Naive thymus-derived CD4-positive, alpha-beta T cell (primary cell): Measurements from ENCODE around the gene DCUN1D1. TPM values are rescaled to one million over a fixed set of nuclear protein-coding genes. Genes with fewer than 3 reads are reported as not detected.
"Not testable (repeated sequence)": the region's sequence is repeated elsewhere in the genome, so short reads cannot be mapped to it uniquely, and the experiment has no call there.

Source experiments
- ATAC-seq: fragments of 150-1000 bp; cut with Tn5 transposase; 2 replicates; pipeline ENCODE4 v1.10.0; 2021; ENCODE audit warnings: mild to moderate bottlenecking, moderate library complexity
- CTCF ChIA-PET: fragments of 350-600 bp; sonication (Branson Sonifier 250); formaldehyde crosslinking; loops from one replicate; lab custom pipeline; 2021; ENCODE audit warnings: antibody characterized with exemption; lab: Charles Lee
- POLR2A ChIA-PET: fragments of 350-600 bp; sonication (Branson Sonifier 250); formaldehyde crosslinking; loops from one replicate; lab custom pipeline; 2021; ENCODE audit warnings: antibody characterized with exemption, inconsistent platforms; lab: Charles Lee
- DNase-seq, 9 donors: peaks; one replicate each; pipeline versions ENCODE4 v3.0.0 to v3.0.0-alpha.2; 2020 to 2022; ENCODE audit warnings: mixed read lengths in 1 of 9
- H3K27ac ChIP-seq: one replicate; pipeline ENCODE4 v1.7.0; 2013; ENCODE audit warnings: mild to moderate bottlenecking, low read depth, low read length, moderate library complexity
- H3K27me3 ChIP-seq, 2 donors: one replicate each; pipeline ENCODE4 v1.7.0; 2013; ENCODE audit warnings: low read length in 2 of 2, mild to moderate bottlenecking in 2 of 2, moderate library complexity in 2 of 2; ENCODE audit not compliant: control insufficient read depth in 2 of 2, insufficient read depth in 2 of 2
- H3K36me3 ChIP-seq, 3 experiments: 1 replicate in 2 of 3; 2 replicates in 1 of 3; pipeline ENCODE4 v1.7.0; 2013; ENCODE audit warnings: low read length in 3 of 3, mild to moderate bottlenecking in 3 of 3, moderate library complexity in 1 of 3; ENCODE audit not compliant: insufficient read depth in 3 of 3, control insufficient read depth in 2 of 3
- H3K4me1 ChIP-seq, 2 donors: one replicate each; pipeline ENCODE4 v1.7.0; 2013; ENCODE audit warnings: low read length in 2 of 2, mild to moderate bottlenecking in 2 of 2, moderate library complexity in 1 of 2; ENCODE audit not compliant: control insufficient read depth in 2 of 2, insufficient read depth in 2 of 2
- H3K4me3 ChIP-seq: 2 replicates; pipeline ENCODE4 v1.7.0; 2013; ENCODE audit warnings: mild to moderate bottlenecking, low read length
- H3K9me3 ChIP-seq, 3 experiments: 1 replicate in 2 of 3; 2 replicates in 1 of 3; pipeline ENCODE4 v1.7.0; 2013; ENCODE audit warnings: low read length in 3 of 3; ENCODE audit not compliant: control insufficient read depth in 2 of 3
- H3K27ac Mint-ChIP-seq, 9 donors: one replicate each; pipeline ENCODE4 v1.8.0; 2020 to 2022; ENCODE audit warnings: mixed read lengths in 9 of 9, mild to moderate bottlenecking in 8 of 9, moderate library complexity in 5 of 9, inconsistent platforms in 2 of 9
- H3K27me3 Mint-ChIP-seq, 5 donors: one replicate each; pipeline ENCODE4 v1.8.0; 2021 to 2022; ENCODE audit warnings: mixed read lengths in 5 of 5, mild to moderate bottlenecking in 1 of 5
- H3K36me3 Mint-ChIP-seq, 5 donors: one replicate each; pipeline ENCODE4 v1.8.0; 2020 to 2022; ENCODE audit warnings: mixed read lengths in 5 of 5, mild to moderate bottlenecking in 3 of 5, inconsistent platforms in 1 of 5
- H3K4me1 Mint-ChIP-seq, 7 donors: one replicate each; pipeline ENCODE4 v1.8.0; 2020 to 2022; ENCODE audit warnings: mixed read lengths in 7 of 7, mild to moderate bottlenecking in 3 of 7, inconsistent platforms in 1 of 7
- H3K4me3 Mint-ChIP-seq, 10 donors: one replicate each; pipeline ENCODE4 v1.8.0; 2020 to 2022; ENCODE audit warnings: mild to moderate bottlenecking in 10 of 10, mixed read lengths in 10 of 10, moderate library complexity in 6 of 10, inconsistent platforms in 2 of 10
- H3K9me3 Mint-ChIP-seq, 11 donors: one replicate each; pipeline ENCODE4 v1.8.0; 2020 to 2022; ENCODE audit warnings: mixed read lengths in 11 of 11, mild to moderate bottlenecking in 4 of 11, inconsistent platforms in 1 of 11, moderate library complexity in 1 of 11
- intact Hi-C, 2 donors: fragments of 100-400 bp; cut with micrococcal nuclease; formaldehyde crosslinking; loops; one replicate each; pipeline ENCODE4 v1.15.1; 2023
- polyA plus RNA-seq, 2 donors: library from polyadenylated mRNA; unstranded; fragments of 300-500 nt; fragmentation: Illumina TruSeq; gene quantifications; one replicate each; pipeline ENCODE4 v1.2.3, GENCODE V29; 2021
- total RNA-seq, 6 experiments: library from RNA in 5 of 6; stranded (reverse) in 5 of 6; gene quantifications; 1 replicate in 5 of 6; 2 replicates in 1 of 6; pipeline ENCODE4 v1.2.3 and lab custom pipeline; 2021 to 2026

The DCUN1D1 gene
- total and polyA plus RNA-seq, 7 experiments from 2014 or later = 22.2 to 53.0 (median 31.1) TPM

DNA sequence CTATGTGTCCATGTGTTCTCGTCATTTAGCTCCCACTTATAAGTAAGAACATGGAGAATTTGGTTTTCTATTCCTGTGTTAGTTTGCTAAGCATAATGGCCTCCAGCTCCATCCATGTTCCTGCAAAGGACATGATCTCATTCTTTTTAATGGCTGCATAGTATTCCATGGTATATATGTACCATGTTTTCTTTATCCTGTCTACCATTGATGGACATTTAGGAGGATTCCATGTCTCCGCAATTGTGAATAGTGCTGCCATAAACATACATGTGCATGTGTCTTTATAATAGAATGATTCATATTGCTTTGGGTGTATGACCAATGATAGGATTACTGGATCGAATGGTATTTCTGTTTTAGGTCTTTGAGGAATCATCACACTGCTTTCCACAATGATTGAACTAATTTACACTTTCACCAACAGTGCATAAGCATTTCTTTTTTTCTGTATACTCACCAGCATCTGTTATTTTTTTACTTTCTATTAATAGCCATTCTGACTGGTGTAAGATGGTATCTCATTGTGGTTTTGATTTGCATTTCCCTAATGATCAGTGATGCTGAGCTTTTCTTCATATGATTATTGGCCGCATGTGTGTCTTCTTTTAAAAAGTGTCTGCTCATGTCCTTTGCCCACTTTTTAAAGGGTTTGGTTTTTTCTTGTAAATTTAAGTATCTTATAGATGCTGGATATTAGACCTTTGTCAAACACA, 13.3 kb upstream of the DCUN1D1 start:
- peaks cover 0 to 12% (median 2%) of the 10 kb centered on the region in 5 donors for H3K36me3 Mint-ChIP-seq
- H3K4me3 Mint-ChIP-seq, DNase-seq, H3K36me3 ChIP-seq, intact Hi-C loops, POLR2A ChIA-PET, CTCF ChIA-PET, H3K27ac Mint-ChIP-seq, H3K4me1 ChIP-seq, H3K4me3 ChIP-seq, ATAC-seq, H3K9me3 ChIP-seq, H3K27ac ChIP-seq, H3K4me1 Mint-ChIP-seq, H3K27me3 ChIP-seq: not testable (repeated sequence)
- peaks cover 4 to 45% (median 14%) of the 10 kb centered on the region in 11 donors for H3K9me3 Mint-ChIP-seq
- peaks cover 0 to 18% (median 0%) of the 10 kb centered on the region in 5 donors for H3K27me3 Mint-ChIP-seq

DNA sequence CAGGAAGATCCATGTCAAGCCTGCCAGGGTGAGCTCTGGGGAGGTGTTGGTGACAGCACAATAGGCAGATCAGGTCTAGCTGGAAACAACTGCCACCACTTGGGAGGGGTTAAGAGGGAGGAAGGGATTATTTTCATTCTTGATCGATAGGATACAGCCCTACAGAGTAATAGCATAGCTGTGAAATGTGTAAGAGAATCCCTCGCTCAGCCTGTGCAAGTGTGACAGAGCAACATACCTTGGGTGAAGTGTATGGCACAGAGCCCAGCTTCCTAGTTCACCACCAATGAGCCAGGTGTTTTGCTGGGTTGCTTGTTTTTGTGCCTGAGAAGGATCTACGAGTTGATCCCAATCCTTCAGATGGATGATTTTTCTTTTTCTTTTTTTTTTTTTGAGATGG, 9.2 kb upstream of the DCUN1D1 start:
- ChIA-PET CTCF (interaction anchor here (0.6 kb wide), 1 partner anchor 21 kb away, joined by 4 read pairs; no protein-coding TSS in a partner anchor), POLR2A (no interaction called here)
- H3K27ac Mint-ChIP-seq = no peak overlapping the region
- Histone ChIP-seq H3K36me3 (no peaks in the 10 kb centered on the region), H3K9me3 (no peaks in the 10 kb centered on the region), H3K27ac (no peak overlapping the region), H3K4me3 (no peak overlapping the region), H3K4me1 (no peaks in the 10 kb centered on the region), H3K27me3 (no peaks in the 10 kb centered on the region)
- H3K9me3 Mint-ChIP-seq = peaks cover 0 to 13% (median 8%) of the 10 kb centered on the region in 11 donors
- no peak for DNase-seq
- ATAC-seq = no peak
- no peak overlapping the region for H3K4me3 Mint-ChIP-seq
- H3K27me3 Mint-ChIP-seq = peaks cover 0 to 4% (median 0%) of the 10 kb centered on the region in 5 donors
- H3K4me1 Mint-ChIP-seq = no peaks in the 10 kb centered on the region
- H3K36me3 Mint-ChIP-seq = peaks cover 0 to 4% (median 2%) of the 10 kb centered on the region in 5 donors
- intact Hi-C loops = no loop called here

DNA sequence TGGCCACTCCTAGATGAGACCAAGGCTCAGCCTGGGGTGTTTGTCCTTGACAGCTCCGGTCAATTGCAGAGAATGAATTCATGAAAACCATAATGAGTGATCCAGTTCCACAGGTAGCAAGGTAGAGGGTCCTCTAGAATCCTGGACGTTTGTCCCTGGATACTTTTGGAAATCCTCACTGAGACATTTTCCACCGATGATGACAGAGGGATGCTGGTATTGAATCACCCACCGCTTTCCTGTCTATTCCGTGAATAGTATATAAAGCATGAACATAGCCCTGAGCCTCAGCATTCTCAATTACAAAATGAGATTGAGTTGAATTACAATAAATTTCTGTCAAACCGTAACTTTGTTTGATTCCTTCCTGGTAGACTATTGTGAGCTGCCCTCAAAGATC, 5.7 kb upstream of the DCUN1D1 start:
- no peaks in the 10 kb centered on the region for H3K36me3 ChIP-seq
- H3K27ac Mint-ChIP-seq = no peak overlapping the region
- no peak overlapping the region for H3K4me3 ChIP-seq
- H3K4me1 Mint-ChIP-seq = peaks cover 0 to 6% (median 5%) of the 10 kb centered on the region in 7 donors
- ChIA-PET CTCF (no interaction called here), POLR2A (no interaction called here)
- H3K4me1 ChIP-seq = peaks cover 4 to 5% of the 10 kb centered on the region in 2 donors
- H3K27me3 Mint-ChIP-seq = no peaks in the 10 kb centered on the region
- intact Hi-C loops = no loop called here
- H3K27ac ChIP-seq = no peak overlapping the region
- ATAC-seq (no peak), DNase-seq (no peak)
- no peaks in the 10 kb centered on the region for H3K27me3 ChIP-seq
- H3K36me3 Mint-ChIP-seq = no peaks in the 10 kb centered on the region
- H3K9me3 Mint-ChIP-seq = peaks cover 0 to 1% (median 0%) of the 10 kb centered on the region in 11 donors
- no peaks in the 10 kb centered on the region for H3K9me3 ChIP-seq
- H3K4me3 Mint-ChIP-seq = no peak overlapping the region

DNA sequence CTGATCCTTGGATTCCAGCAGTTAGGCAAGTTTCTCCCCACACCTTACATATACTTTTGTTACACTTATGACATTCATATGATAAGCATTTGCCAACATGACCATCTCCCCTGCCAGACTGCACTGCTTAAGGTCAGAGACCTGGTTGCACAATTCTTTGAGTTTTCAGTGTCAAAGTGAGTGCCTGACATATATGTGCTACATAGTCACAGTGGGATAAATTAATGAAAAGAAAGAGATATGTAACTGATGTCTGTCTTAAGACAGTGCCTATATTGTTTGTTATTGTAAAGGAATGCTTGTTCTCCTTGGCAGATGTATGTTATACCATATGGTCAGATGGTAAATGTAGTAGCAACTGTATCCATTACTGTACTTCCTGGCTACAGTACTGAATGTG, 3.5 kb upstream of the DCUN1D1 start:
- POLR2A ChIA-PET = no interaction called here
- no peak for ATAC-seq
- peaks cover 9 to 17% (median 16%) of the 10 kb centered on the region in 7 donors for H3K4me1 Mint-ChIP-seq
- Histone ChIP-seq H3K27ac (no peak overlapping the region), H3K36me3 (peaks cover 0 to 3% (median 0%) of the 10 kb centered on the region in 3 experiments), H3K9me3 (no peaks in the 10 kb centered on the region), H3K4me3 (no peak overlapping the region), H3K27me3 (no peaks in the 10 kb centered on the region), H3K4me1 (peaks cover 10 to 15% of the 10 kb centered on the region in 2 donors)
- H3K36me3 Mint-ChIP-seq = no peaks in the 10 kb centered on the region
- intact Hi-C loops = loop anchor here in 1 of 2 donors (5.0 kb wide), 1 partner anchor 37 kb away; no protein-coding TSS in a partner anchor
- no peak for DNase-seq
- H3K27me3 Mint-ChIP-seq = no peaks in the 10 kb centered on the region
- CTCF ChIA-PET = no interaction called here
- H3K9me3 Mint-ChIP-seq = peaks cover 0 to 1% (median 0%) of the 10 kb centered on the region in 11 donors
- H3K27ac Mint-ChIP-seq = no peak overlapping the region
- H3K4me3 Mint-ChIP-seq = no peak overlapping the region

DNA sequence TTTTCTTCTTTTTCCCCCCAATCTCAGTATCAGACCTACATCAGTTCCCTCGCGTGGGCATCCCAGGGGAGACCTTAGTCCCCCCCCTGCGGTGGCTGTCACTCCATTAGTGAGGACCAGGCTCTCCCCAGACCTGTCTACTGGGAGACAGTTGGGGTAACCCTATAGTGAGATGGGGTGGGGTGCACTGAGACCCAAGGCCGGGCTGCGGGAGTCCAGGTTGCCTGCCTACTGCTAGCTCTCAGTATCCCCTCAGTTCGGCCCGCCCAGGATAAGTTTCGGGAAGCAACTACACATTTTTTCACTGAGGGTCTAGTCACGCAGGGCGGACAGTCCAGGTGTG, 671 bp upstream of the DCUN1D1 start:
- Mint-ChIP-seq H3K9me3 (no peaks in the 10 kb centered on the region), H3K27ac (peak overlapping the region in 7 of 9 donors; percentile 63 to 94 (median 92)), H3K27me3 (no peaks in the 10 kb centered on the region), H3K36me3 (no peaks in the 10 kb centered on the region), H3K4me3 (peak overlapping the region in 5 of 10 donors; percentile 82 to 91 (median 87)), H3K4me1 (peaks cover 11 to 42% (median 36%) of the 10 kb centered on the region in 7 donors)
- Histone ChIP-seq H3K4me3 (peak overlapping the region; percentile 68), H3K36me3 (peaks cover 0 to 3% (median 0%) of the 10 kb centered on the region in 3 experiments), H3K4me1 (peaks cover 18 to 20% of the 10 kb centered on the region in 2 donors), H3K27ac (peak overlapping the region; percentile 79), H3K9me3 (no peaks in the 10 kb centered on the region), H3K27me3 (no peaks in the 10 kb centered on the region)
- ChIA-PET POLR2A (interaction anchor here (1.0 to 1.8 kb wide), 2 partner anchors 9 to 13 kb away, joined by 3 to 5 read pairs; no protein-coding TSS in a partner anchor), CTCF (no interaction called here)
- DNase-seq = no peak
- intact Hi-C loops = loop anchor here (2.0 to 5.0 kb wide), 3 partner anchors 34 to 186 kb away; partner anchors contain the start of gene MCCC1 (in 1 of the 2)
- ATAC-seq = no peak

DNA sequence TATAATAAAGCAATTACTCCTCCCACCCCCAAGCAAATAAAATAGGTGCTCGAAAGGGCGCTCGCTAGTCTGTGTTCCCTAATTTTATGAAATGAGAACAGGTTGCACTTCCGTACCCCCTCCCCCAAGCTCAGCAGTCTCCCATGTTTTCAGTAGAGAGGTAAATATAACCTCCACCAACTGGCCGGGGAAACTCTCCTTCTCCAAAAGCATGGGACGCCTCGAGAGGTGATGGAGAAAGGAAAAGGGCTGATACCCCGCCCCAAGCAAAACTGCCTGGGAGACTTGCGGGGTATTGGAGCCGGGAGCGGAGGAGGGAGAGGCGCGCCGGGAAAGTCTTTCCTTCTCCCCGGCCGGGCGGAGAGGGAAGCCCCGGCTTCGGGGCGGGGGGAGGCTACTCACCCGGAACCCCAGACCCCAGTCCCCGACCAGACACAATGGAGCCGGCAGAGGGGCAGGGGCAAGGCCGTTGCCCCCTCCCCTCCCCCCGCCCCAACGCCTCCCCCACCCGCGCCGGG, 605 bp downstream of the DCUN1D1 start:
- Mint-ChIP-seq H3K9me3 (no peaks in the 10 kb centered on the region), H3K4me3 (peak overlapping the region in 9 of 10 donors; percentile 87 to 97 (median 91)), H3K4me1 (peaks cover 17 to 52% (median 45%) of the 10 kb centered on the region in 7 donors), H3K27ac (peak overlapping the region; percentile 73 to 95 (median 87)), H3K27me3 (no peaks in the 10 kb centered on the region), H3K36me3 (no peaks in the 10 kb centered on the region)
- peak in 7 of 9 donors; percentile 5 to 41 (median 26) for DNase-seq
- Histone ChIP-seq H3K36me3 (peaks cover 0 to 3% (median 0%) of the 10 kb centered on the region in 3 experiments), H3K4me3 (peak overlapping the region; percentile 75), H3K4me1 (peaks cover 18 to 20% of the 10 kb centered on the region in 2 donors), H3K27ac (peak overlapping the region; percentile 74), H3K9me3 (no peaks in the 10 kb centered on the region), H3K27me3 (no peaks in the 10 kb centered on the region)
- peak; percentile 7 for ATAC-seq
- ChIA-PET POLR2A (interaction anchor here (0.5 to 2.2 kb wide), 4 partner anchors 10 to 602 kb away, joined by 3 to 17 read pairs (median 4); no protein-coding TSS in a partner anchor), CTCF (interaction anchor here (0.6 kb wide), 1 partner anchor 114 kb away, joined by 3 read pairs; no protein-coding TSS in a partner anchor)
- intact Hi-C loops = loop anchor here (1.0 to 5.0 kb wide), 8 partner anchors 10 to 185 kb away; partner anchors contain the start of gene MCCC1 (in 2 of the 2)
